ENCODE measurements around the gene LENG1.
"Not testable (repeated sequence)": the region's sequence is repeated elsewhere in the genome, so short reads cannot be mapped to it uniquely, and the experiment has no call there.

Gene LENG1

GRCh38 chr19:54159352-54160181, at the start of gene LENG1:
LENG1 (minus strand) TSS chr19:54159721; CDS start chr19:54159695, 26 bp downstream.
- peak; percentile 100 for DNase-seq (ENCODE audit: low read depth in 2 of 2)

- DNase-seq (ENCODE audit: low read depth in 2 of 2), result no peak
Observed at GRCh38 chr19:54208784-54209057, 49.2 kb upstream of the LENG1 start.

- DNase-seq (ENCODE audit: low read depth in 2 of 2), result peak in 1 of 2 experiments; percentile 21
Observed at GRCh38 chr19:54207983-54208783, 48.7 kb upstream of the LENG1 start.

- DNase-seq (ENCODE audit: low read depth in 2 of 2), result no peak
Observed at GRCh38 chr19:54207676-54207982, 48.1 kb upstream of the LENG1 start.

- not testable (repeated sequence) for DNase-seq (ENCODE audit: low read depth in 2 of 2)
Observed at GRCh38 chr19:54207193-54207592, 47.7 kb upstream of the LENG1 start.

- DNase-seq (ENCODE audit: low read depth in 2 of 2), result no peak
Observed at GRCh38 chr19:54206831-54207177, 47.3 kb upstream of the LENG1 start.

- DNase-seq (ENCODE audit: low read depth in 2 of 2), result no peak
Observed at GRCh38 chr19:54206030-54206830, 46.7 kb upstream of the LENG1 start.

GRCh38 chr19:54204767-54205468, 45.4 kb upstream of the LENG1 start:
- no peak for DNase-seq (ENCODE audit: low read depth in 2 of 2)

- DNase-seq (ENCODE audit: low read depth in 2 of 2), result no peak
Observed at GRCh38 chr19:54203151-54203611, 43.7 kb upstream of the LENG1 start.

GRCh38 chr19:54201980-54202379, 42.5 kb upstream of the LENG1 start:
- DNase-seq (ENCODE audit: low read depth in 2 of 2), result no peak

- no peak for DNase-seq (ENCODE audit: low read depth in 2 of 2)
Observed at GRCh38 chr19:54201172-54201701, 41.7 kb upstream of the LENG1 start.

GRCh38 chr19:54199401-54199800, 39.9 kb upstream of the LENG1 start:
- DNase-seq (ENCODE audit: low read depth in 2 of 2), result no peak

GRCh38 chr19:54197121-54197520, 37.6 kb upstream of the LENG1 start:
- no peak for DNase-seq (ENCODE audit: low read depth in 2 of 2)

GRCh38 chr19:54196536-54196935, 37.0 kb upstream of the LENG1 start:
- no peak for DNase-seq (ENCODE audit: low read depth in 2 of 2)

GRCh38 chr19:54194463-54194862, 34.9 kb upstream of the LENG1 start:
- not testable (repeated sequence) for DNase-seq (ENCODE audit: low read depth in 2 of 2)

GRCh38 chr19:54193011-54193410, 33.5 kb upstream of the LENG1 start:
- DNase-seq (ENCODE audit: low read depth in 2 of 2), result no peak

GRCh38 chr19:54191811-54192453, 32.4 kb upstream of the LENG1 start:
- DNase-seq (ENCODE audit: low read depth in 2 of 2), result no peak

GRCh38 chr19:54191011-54191810, 31.7 kb upstream of the LENG1 start, which contains the start of gene TSEN34:
TSEN34 (plus strand) TSS chr19:54191308; CDS start chr19:54191365, 57 bp downstream.
- peak; percentile 65 to 68 for DNase-seq (ENCODE audit: low read depth in 2 of 2)

GRCh38 chr19:54190503-54191010, 31.0 kb upstream of the LENG1 start:
- peak; percentile 99 for DNase-seq (ENCODE audit: low read depth in 2 of 2)

Data from fibroblast of skin of left quadriceps (primary cell).